ENCODE data around the gene ALKBH4. TPM values are rescaled to one million over a fixed set of nuclear protein-coding genes. Genes with fewer than 3 reads are reported as not detected.
A peak's percentile ranks its signal among the peaks of the same experiment; 100 is the strongest.
"Not testable (repeated sequence)": the region's sequence is repeated elsewhere in the genome, so short reads cannot be mapped to it uniquely, and the experiment has no call there.

ALKBH4 gene
- total and polyA plus RNA-seq, 2 of the 8 experiments (the other 6 are each of a cell fraction or from before 2014, with no cell fraction given), result 10.2 to 16.6 TPM

DNA sequence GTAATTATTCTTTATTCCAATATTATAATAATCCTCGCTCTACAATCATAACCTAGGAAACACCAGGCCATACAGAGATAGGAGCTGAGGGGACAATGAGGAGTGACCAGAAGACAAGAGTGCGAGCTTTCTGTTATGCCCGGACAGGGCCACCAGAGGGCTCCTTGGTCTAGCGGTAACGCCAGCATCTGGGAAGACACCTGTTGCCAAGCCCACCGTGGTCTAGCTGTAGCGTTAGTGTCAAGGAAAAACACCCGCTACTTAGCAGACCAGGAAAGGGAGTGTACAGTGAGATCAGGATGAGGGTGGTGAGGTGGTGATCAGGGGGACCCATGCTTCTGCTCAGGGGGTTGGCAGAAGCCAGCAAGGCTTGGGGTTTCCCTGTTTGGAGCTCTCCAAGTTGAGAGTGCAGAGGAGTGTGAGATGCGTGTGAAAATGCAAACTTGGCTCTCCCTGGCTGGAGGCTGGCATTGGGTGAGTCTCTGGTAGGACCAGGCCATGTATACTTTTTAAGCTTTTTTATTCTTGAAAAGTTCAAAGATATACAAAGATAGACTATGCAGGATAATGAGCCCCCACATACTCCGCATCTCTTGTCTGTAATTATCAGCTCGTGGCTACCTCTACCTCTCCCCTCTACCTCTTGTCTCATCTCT, 15.4 kb upstream of the ALKBH4 start:
- H4K91ac ChIP-seq (replicated peaks; ENCODE audit: insufficient read length, low read length); H3K9ac ChIP-seq (replicated peaks in 1 of 4; ENCODE audit: extremely low read depth in 1 of 4, low read depth in 3 of 4, low read length in 3 of 4); POLR2A ChIA-PET (ENCODE audit: partially characterized antibody); H3K14ac ChIP-seq (ENCODE audit: insufficient read length); H4K5ac ChIP-seq (ENCODE audit: insufficient read length, low read depth, low read length); H3K56ac ChIP-seq (replicated peaks; ENCODE audit: insufficient read length, low read depth, low read length); H3K4me2 ChIP-seq (ENCODE audit: insufficient read depth in 1 of 2, low read depth in 2 of 2, low read length in 2 of 2); H3K79me2 ChIP-seq (ENCODE audit: control insufficient read depth in 1 of 2, insufficient read depth in 2 of 2, low read length in 2 of 2); H2AFZ ChIP-seq (ENCODE audit: low read length); FAIRE-seq; H3K4me1 ChIP-seq (replicated peaks in 1 of 4; ENCODE audit: control insufficient read depth in 3 of 4, insufficient read depth in 4 of 4, low read length in 3 of 4); H3K4me3 ChIP-seq (ENCODE audit: extremely low read depth in 1 of 4, insufficient read depth in 2 of 4, low read depth in 3 of 4, low read length in 4 of 4); H3K27ac ChIP-seq (ENCODE audit: low read depth, low read length); H3K27me3 ChIP-seq (replicated peaks in 1 of 4; ENCODE audit: control insufficient read depth in 3 of 4, extremely low read depth in 1 of 4, insufficient read depth in 3 of 4, low read length in 3 of 4); H3K79me1 ChIP-seq (ENCODE audit: low read depth, low read length); H3K23me2 ChIP-seq (ENCODE audit: low read depth, low read length); H3K18ac ChIP-seq (ENCODE audit: extremely low read depth, low read length); H4K8ac ChIP-seq (ENCODE audit: extremely low read depth, insufficient read depth, low read length); H2BK12ac ChIP-seq (ENCODE audit: low read depth, low read length); H3K9me3 ChIP-seq (ENCODE audit: insufficient read depth in 2 of 2, low read depth in 1 of 2, low read length in 1 of 2); H3K36me3 ChIP-seq (ENCODE audit: control insufficient read depth in 2 of 4, insufficient read depth in 4 of 4, low read length in 3 of 4); H3K4ac ChIP-seq (replicated peaks; ENCODE audit: insufficient read length, low read depth, low read length); H2BK120ac ChIP-seq (replicated peaks; ENCODE audit: low read depth, low read length); H2BK5ac ChIP-seq (ENCODE audit: low read depth, low read length); H2BK15ac ChIP-seq (ENCODE audit: low read length); H2AK5ac ChIP-seq (ENCODE audit: low read depth, low read length); H3K23ac ChIP-seq (ENCODE audit: insufficient read length); H4K20me1 ChIP-seq (replicated peaks in 1 of 2; ENCODE audit: control insufficient read depth in 1 of 2, insufficient read depth in 2 of 2, low read length in 2 of 2); H2BK20ac ChIP-seq (ENCODE audit: low read length): not testable (repeated sequence)
- TF ChIP-seq, protein P1, sequence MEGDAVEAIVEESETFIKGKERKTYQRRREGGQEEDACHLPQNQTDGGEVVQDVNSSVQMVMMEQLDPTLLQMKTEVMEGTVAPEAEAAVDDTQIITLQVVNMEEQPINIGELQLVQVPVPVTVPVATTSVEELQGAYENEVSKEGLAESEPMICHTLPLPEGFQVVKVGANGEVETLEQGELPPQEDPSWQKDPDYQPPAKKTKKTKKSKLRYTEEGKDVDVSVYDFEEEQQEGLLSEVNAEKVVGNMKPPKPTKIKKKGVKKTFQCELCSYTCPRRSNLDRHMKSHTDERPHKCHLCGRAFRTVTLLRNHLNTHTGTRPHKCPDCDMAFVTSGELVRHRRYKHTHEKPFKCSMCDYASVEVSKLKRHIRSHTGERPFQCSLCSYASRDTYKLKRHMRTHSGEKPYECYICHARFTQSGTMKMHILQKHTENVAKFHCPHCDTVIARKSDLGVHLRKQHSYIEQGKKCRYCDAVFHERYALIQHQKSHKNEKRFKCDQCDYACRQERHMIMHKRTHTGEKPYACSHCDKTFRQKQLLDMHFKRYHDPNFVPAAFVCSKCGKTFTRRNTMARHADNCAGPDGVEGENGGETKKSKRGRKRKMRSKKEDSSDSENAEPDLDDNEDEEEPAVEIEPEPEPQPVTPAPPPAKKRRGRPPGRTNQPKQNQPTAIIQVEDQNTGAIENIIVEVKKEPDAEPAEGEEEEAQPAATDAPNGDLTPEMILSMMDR (IDR thresholded peaks at IDR 0.05; ENCODE audit: control extremely low read depth in 1 of 3, insufficient read depth in 1 of 3, low read depth in 1 of 3, low read length in 3 of 3), result peak in 2 of 3 experiments; percentile 18 to 22; a peak in 3 of 4 replicates
- TF ChIP-seq RAD21 (IDR thresholded peaks at IDR 0.05 in 1 of 2, conservative IDR thresholded peaks at IDR 0.05 in 1 of 2; ENCODE audit: low read depth in 2 of 2, low read length in 2 of 2), result peak; percentile 14 to 36; a peak in 2 of 4 replicates
- 3% methylated on average over 8 of the region's 11 CpGs; no CpG with 5 or more reads in 1 of the 2 experiments for WGBS, 2 experiments (ENCODE audit: extremely low coverage in 1 of 2, insufficient coverage in 1 of 2, insufficient read length in 1 of 2, insufficient replicate concordance in 2 of 2, low coverage in 1 of 2, low lambda C conversion rate in 2 of 2, missing lambda C conversion rate in 1 of 2)
- CTCF ChIA-PET (ENCODE audit: partially characterized antibody), result interaction anchor here (0.7 kb wide), 1 partner anchor 9 kb away, joined by 3 read pairs; no protein-coding TSS in a partner anchor
- DNase-seq (ENCODE audit: low read depth in 1 of 2, low spot score in 2 of 2), result peak in 1 of 2 experiments; percentile 78
